Hepatocyte (in vitro differentiated cells): Measurements from ENCODE around the gene SYNJ1. TPM values are rescaled to one million over a fixed set of nuclear protein-coding genes. Genes with fewer than 3 reads are reported as not detected.

Source experiments
- DNase-seq: peaks from one replicate; pipeline ENCODE4 v3.0.0-alpha.2; 2016; ENCODE audit warnings: low spot score
- H2AFZ ChIP-seq: fragments of 200-600 bp; sonication (generic); 2 replicates; pipeline ENCODE4 v1.6.0; 2016; ENCODE audit warnings: antibody characterized with exemption, mild to moderate bottlenecking
- H3K27ac ChIP-seq: fragments of 200-600 bp; sonication (generic); 2 replicates; pipeline ENCODE4 v1.5.1; 2016; ENCODE audit warnings: mild to moderate bottlenecking
- H3K27me3 ChIP-seq: fragments of 200-600 bp; sonication (generic); 2 replicates; pipeline ENCODE4 v1.6.1; 2016
- H3K36me3 ChIP-seq: fragments of 200-600 bp; sonication (generic); replicated peaks from 2 replicates; pipeline ENCODE4 v1.5.1; 2016; ENCODE audit warnings: low read depth; ENCODE audit not compliant: insufficient read depth
- H3K4me1 ChIP-seq: fragments of 200-600 bp; sonication (generic); 2 replicates; pipeline ENCODE4 v1.5.1; 2016; ENCODE audit warnings: mild to moderate bottlenecking, moderate library complexity; ENCODE audit not compliant: insufficient read depth
- H3K4me2 ChIP-seq: fragments of 200-600 bp; sonication (generic); 2 replicates; pipeline ENCODE4 v1.6.0; 2016
- H3K4me3 ChIP-seq: fragments of 200-600 bp; sonication (generic); 2 replicates; pipeline ENCODE4 v1.5.1; 2016; ENCODE audit warnings: mild to moderate bottlenecking
- H3K79me2 ChIP-seq: fragments of 200-600 bp; sonication (generic); 2 replicates; pipeline ENCODE4 v1.6.0; 2017; ENCODE audit warnings: mild to moderate bottlenecking
- H3K9me2 ChIP-seq: fragments of 200-600 bp; sonication (generic); replicated peaks from 2 replicates; pipeline ENCODE4 v1.6.0; 2017; ENCODE audit warnings: mild to moderate bottlenecking; ENCODE audit not compliant: insufficient read depth
- H3K9me3 ChIP-seq: fragments of 200-600 bp; sonication (generic); 2 replicates; pipeline ENCODE4 v1.5.1; 2016; ENCODE audit warnings: low read depth, mild to moderate bottlenecking
- H4K20me1 ChIP-seq: fragments of 200-600 bp; sonication (generic); 2 replicates; pipeline ENCODE4 v1.6.0; 2016; ENCODE audit warnings: mild to moderate bottlenecking; ENCODE audit not compliant: insufficient read depth, poor library complexity, severe bottlenecking
- CTCF ChIP-seq: fragments of 200-600 bp; sonication (generic); IDR thresholded peaks from 2 replicates; pipeline ENCODE4 v1.5.1; 2016; ENCODE audit warnings: antibody characterized with exemption, mild to moderate bottlenecking; ENCODE audit not compliant: poor library complexity
- EZH2 ChIP-seq: fragments of 200-600 bp; sonication (generic); IDR thresholded peaks from 2 replicates; pipeline ENCODE4 v1.6.1; 2016; ENCODE audit warnings: antibody characterized with exemption, mild to moderate bottlenecking, borderline replicate concordance
- EZH2phosphoT487 ChIP-seq: fragments of 200-600 bp; sonication (generic); IDR thresholded peaks from one replicate; pipeline ENCODE4 v1.6.1; 2018; ENCODE audit warnings: antibody characterized with exemption, mild to moderate bottlenecking, low read depth, moderate library complexity; ENCODE audit not compliant: unreplicated experiment, severe bottlenecking
- WGBS: methylation state at CpG from one replicate; pipeline ENCODE4 v1.1.6; 2016; ENCODE audit warnings: low lambda C conversion rate; ENCODE audit errors: missing lambda C conversion rate; 5-methylcytosine and 5-hydroxymethylcytosine counted together
- polyA plus RNA-seq: library from polyadenylated mRNA; unstranded; fragments of >200 nt; fragmentation: Nextera tagmentation; extraction: Ambion mirVana; gene quantifications from 2 replicates; pipeline ENCODE4 v1.2.1, GENCODE V29; 2016
- total RNA-seq: library from RNA; depleted of rRNA; stranded (reverse); fragments of >200 nt; gene quantifications from 2 replicates; pipeline ENCODE4 v1.2.3, GENCODE V29; 2014

The SYNJ1 gene
- total and polyA plus RNA-seq, 2 experiments from 2014 or later = 3.9 to 8.9 TPM

GRCh38 chr21:32765058-32765457, 37.2 kb upstream of the SYNJ1 start:
- no peak for TF ChIP-seq CTCF
- no peak for TF ChIP-seq EZH2phosphoT487
- TF ChIP-seq EZH2 = no peak
- no peaks in the 10 kb centered on the region for H3K36me3 ChIP-seq
- DNase-seq = no peak
- no peak overlapping the region for H2AFZ ChIP-seq
- no peak overlapping the region for H3K4me2 ChIP-seq
- WGBS = 83% methylated on average over 2 of the region's 2 CpGs
- H3K79me2 ChIP-seq = peaks cover 77% of the 10 kb centered on the region
- peaks cover 49% of the 10 kb centered on the region for H4K20me1 ChIP-seq
- no peaks in the 10 kb centered on the region for H3K9me2 ChIP-seq
- peaks cover 19% of the 10 kb centered on the region for H3K4me1 ChIP-seq
- H3K27ac ChIP-seq = no peak overlapping the region
- no peaks in the 10 kb centered on the region for H3K27me3 ChIP-seq
- H3K9me3 ChIP-seq = no peaks in the 10 kb centered on the region
- H3K4me3 ChIP-seq = no peak overlapping the region

- 88% methylated on average over 1 of the region's 1 CpG for WGBS
- no peaks in the 10 kb centered on the region for H3K9me2 ChIP-seq
- H3K4me3 ChIP-seq = no peak overlapping the region
- DNase-seq = no peak
- no peaks in the 10 kb centered on the region for H3K27me3 ChIP-seq
- H4K20me1 ChIP-seq = peaks cover 40% of the 10 kb centered on the region
- H2AFZ ChIP-seq = no peak overlapping the region
- H3K79me2 ChIP-seq = peaks cover 68% of the 10 kb centered on the region
- H3K27ac ChIP-seq = no peak overlapping the region
- no peak for TF ChIP-seq EZH2phosphoT487
- no peak for TF ChIP-seq EZH2
- no peak for TF ChIP-seq CTCF
- no peaks in the 10 kb centered on the region for H3K9me3 ChIP-seq
- H3K4me1 ChIP-seq = peaks cover 11% of the 10 kb centered on the region
- H3K4me2 ChIP-seq = no peak overlapping the region
- no peaks in the 10 kb centered on the region for H3K36me3 ChIP-seq
Measured at GRCh38 chr21:32764186-32764585, 36.4 kb upstream of the SYNJ1 start.

- Histone ChIP-seq H4K20me1 (no peaks in the 10 kb centered on the region), H2AFZ (no peak overlapping the region), H3K27me3 (no peaks in the 10 kb centered on the region), H3K4me3 (no peak overlapping the region), H3K9me3 (no peaks in the 10 kb centered on the region), H3K4me1 (no peaks in the 10 kb centered on the region), H3K9me2 (no peaks in the 10 kb centered on the region), H3K79me2 (peaks cover 26% of the 10 kb centered on the region), H3K4me2 (no peak overlapping the region), H3K36me3 (no peaks in the 10 kb centered on the region), H3K27ac (no peak overlapping the region)
- 65% methylated on average over 1 of the region's 1 CpG for WGBS
- TF ChIP-seq CTCF (no peak), EZH2phosphoT487 (no peak), EZH2 (no peak)
- DNase-seq = no peak
Measured at GRCh38 chr21:32757804-32758203, 30.0 kb upstream of the SYNJ1 start.

- Histone ChIP-seq H3K27ac (no peak overlapping the region), H3K4me2 (no peak overlapping the region), H3K9me3 (no peaks in the 10 kb centered on the region), H3K4me3 (no peak overlapping the region), H4K20me1 (no peaks in the 10 kb centered on the region), H3K36me3 (no peaks in the 10 kb centered on the region), H3K4me1 (no peaks in the 10 kb centered on the region), H3K27me3 (no peaks in the 10 kb centered on the region), H2AFZ (no peak overlapping the region), H3K79me2 (peaks cover 20% of the 10 kb centered on the region), H3K9me2 (no peaks in the 10 kb centered on the region)
- no peak for DNase-seq
- TF ChIP-seq CTCF = no peak
- no peak for TF ChIP-seq EZH2phosphoT487
- TF ChIP-seq EZH2 = no peak
- 92% methylated on average over 1 of the region's 1 CpG for WGBS
Measured at GRCh38 chr21:32756096-32756495, 28.3 kb upstream of the SYNJ1 start.
